RWPE1 (cell line): ENCODE measurements around the gene GALNT6.
A peak's percentile ranks its signal among the peaks of the same experiment; 100 is the strongest.

Source experiments
- CTCF ChIA-PET: fragments of 350-600 bp; sonication (Branson Sonifier 250); formaldehyde crosslinking; extraction: SDS; loops from one replicate; lab custom pipeline; 2021; lab: Yijun Ruan, JAX
- POLR2A ChIA-PET: fragments of 400-600 bp; formaldehyde crosslinking; extraction: SDS; loops from one replicate; lab custom pipeline; 2020; ENCODE audit warnings: antibody characterized with exemption; ENCODE audit not compliant: low non-redundant PET; lab: Yijun Ruan, JAX
- DNase-seq: peaks from one replicate; pipeline ENCODE4 v3.0.0; 2012; ENCODE audit warnings: low spot score
- H3K27ac ChIP-seq: fragments of 450-650 bp; 2 replicates; pipeline ENCODE4 v1.5.1; 2017
- CTCF ChIP-seq: fragments of 450-650 bp; conservative IDR thresholded peaks from 2 replicates; pipeline ENCODE4 v1.5.1; 2017; ENCODE audit warnings: low read depth, mild to moderate bottlenecking

GALNT6 gene

GRCh38 chr12:51326698-51327439, 64.3 kb downstream of the GALNT6 start:
- ChIA-PET CTCF (no interaction called here), POLR2A (no interaction called here)
- TF ChIP-seq CTCF: no peak
- H3K27ac ChIP-seq: peak overlapping the region; percentile 30; the same call in 1 of the 2 replicates
- no peak for DNase-seq

- CTCF ChIA-PET: no interaction called here
- TF ChIP-seq CTCF: no peak
- no peak for DNase-seq
- H3K27ac ChIP-seq: no peak overlapping the region
- POLR2A ChIA-PET: no interaction called here
These were observed 66.3 kb downstream of the GALNT6 start for GRCh38 chr12:51324953-51325352.

- no peak for DNase-seq
- TF ChIP-seq CTCF: no peak
- no peak within 1 kb of the TSS for H3K27ac ChIP-seq
- POLR2A ChIA-PET: no interaction called here
- CTCF ChIA-PET: no interaction called here
These were observed 67.0 kb downstream of the GALNT6 start, which contains the start of gene BIN2 for GRCh38 chr12:51323966-51324895. Gene BIN2 (minus strand): TSS chr12:51324174. CDS start chr12:51324102, 72 bp downstream.

GRCh38 chr12:51323317-51323960, 67.8 kb downstream of the GALNT6 start:
- TF ChIP-seq CTCF: no peak
- no peak overlapping the region for H3K27ac ChIP-seq
- CTCF ChIA-PET: no interaction called here
- POLR2A ChIA-PET: no interaction called here
- no peak for DNase-seq

- no peak for TF ChIP-seq CTCF
- CTCF ChIA-PET: interaction anchor here (0.6 kb wide), 1 partner anchor 17 kb away, joined by 3 read pairs; no protein-coding TSS in a partner anchor
- DNase-seq: no peak
- POLR2A ChIA-PET: no interaction called here
- H3K27ac ChIP-seq: no peak overlapping the region
These were observed 68.8 kb downstream of the GALNT6 start for GRCh38 chr12:51322452-51322851.

GRCh38 chr12:51321882-51322281, 69.3 kb downstream of the GALNT6 start:
- no peak for DNase-seq
- POLR2A ChIA-PET: no interaction called here
- H3K27ac ChIP-seq: no peak overlapping the region
- CTCF ChIA-PET: no interaction called here
- no peak for TF ChIP-seq CTCF
